SKM-1 (cell line): ENCODE results near the gene PRRC2B.
"Not testable (repeated sequence)": the region's sequence is repeated elsewhere in the genome, so short reads cannot be mapped to it uniquely, and the experiment has no call there.

ENCODE experiments used
- DNase-seq: peaks from one replicate; lab custom pipeline; 2025; ENCODE audit not compliant: unreplicated experiment; lab: John Stamatoyannopoulos, UW

The PRRC2B gene

DNA sequence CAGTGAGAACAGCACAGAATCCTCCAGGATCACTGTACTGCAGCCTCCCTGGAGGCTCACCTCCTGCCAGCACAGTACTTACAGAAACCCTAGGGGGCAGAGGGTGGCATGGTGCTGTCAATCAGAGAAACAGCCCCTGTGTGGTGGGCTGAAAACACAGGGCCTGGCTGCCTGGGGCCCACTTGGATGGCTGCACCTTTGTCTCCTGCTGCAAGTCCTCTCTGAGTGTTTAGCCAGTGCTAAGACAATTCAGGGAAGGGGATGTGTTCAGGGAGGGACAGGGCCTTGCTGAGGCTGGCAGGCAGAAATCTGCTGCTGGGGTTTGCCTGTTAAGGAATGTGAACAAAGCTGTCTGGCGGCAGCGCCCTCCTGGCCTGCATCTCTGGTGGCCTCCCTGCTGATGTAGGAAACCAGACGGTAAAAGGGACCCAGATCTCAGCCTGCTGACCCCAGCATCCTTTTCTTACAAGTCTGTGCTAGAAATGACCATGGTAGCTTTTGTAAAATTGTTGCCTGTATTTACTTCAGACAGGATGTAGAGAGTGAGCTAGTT, 39.5 kb downstream of the PRRC2B start:
- DNase-seq, result no peak

- DNase-seq, result no peak
These were observed 40.8 kb downstream of the PRRC2B start for GRCh38 chr9:131434673-131435072.

DNA sequence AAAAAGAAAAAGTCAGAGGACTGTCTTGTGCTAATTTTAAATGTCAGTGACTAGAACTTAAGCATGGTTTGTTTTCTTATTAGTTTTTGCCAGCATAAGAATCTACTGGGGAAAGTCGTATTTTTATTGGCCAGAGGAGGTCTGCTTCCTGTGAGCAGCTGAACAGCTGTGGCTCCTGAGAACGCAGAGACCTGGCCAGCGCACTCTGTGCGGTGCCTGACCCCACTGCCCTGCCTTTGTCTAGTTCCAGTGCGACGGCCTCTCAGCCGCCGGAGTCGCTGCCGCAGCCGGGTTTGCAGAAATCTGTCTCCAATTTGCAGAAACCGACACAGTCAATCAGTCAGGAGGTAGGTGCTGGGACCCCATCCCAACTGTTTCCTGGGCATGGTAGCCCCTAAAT, 42.5 kb downstream of the PRRC2B start:
- DNase-seq, result no peak

- DNase-seq, result no peak
These were observed 43.0 kb downstream of the PRRC2B start for GRCh38 chr9:131436865-131437271.

GRCh38 chr9:131438190-131438589, 44.3 kb downstream of the PRRC2B start:
- no peak for DNase-seq

DNA sequence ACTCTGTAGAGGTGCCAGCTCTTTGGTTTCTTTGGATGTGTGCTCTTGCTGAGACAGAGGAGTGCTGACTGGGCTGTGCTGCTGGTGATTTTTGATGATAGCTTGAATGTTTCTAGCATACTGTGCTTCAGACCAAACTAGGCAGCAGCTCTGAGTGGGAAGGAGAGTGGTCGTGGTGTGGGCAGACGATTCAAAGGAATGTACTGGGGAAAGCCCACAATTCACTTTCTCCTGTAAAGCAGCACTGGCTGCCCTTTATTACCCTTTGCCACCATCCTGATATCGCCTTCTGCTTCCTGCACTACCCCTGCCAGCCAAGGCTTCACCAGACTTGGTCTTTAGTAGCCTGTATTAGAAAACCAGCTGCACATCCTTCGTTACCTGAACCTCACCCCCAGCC, 45.3 kb downstream of the PRRC2B start:
- no peak for DNase-seq

GRCh38 chr9:131441441-131441840, 47.6 kb downstream of the PRRC2B start:
- DNase-seq, result no peak

- DNase-seq, result no peak
These were observed 48.5 kb downstream of the PRRC2B start for GRCh38 chr9:131442351-131442750.

- no peak for DNase-seq
These were observed 49.8 kb downstream of the PRRC2B start for GRCh38 chr9:131443648-131444047.

GRCh38 chr9:131446276-131446675, 52.4 kb downstream of the PRRC2B start:
- DNase-seq, result no peak

GRCh38 chr9:131447148-131447547, 53.3 kb downstream of the PRRC2B start:
- DNase-seq, result no peak

DNA sequence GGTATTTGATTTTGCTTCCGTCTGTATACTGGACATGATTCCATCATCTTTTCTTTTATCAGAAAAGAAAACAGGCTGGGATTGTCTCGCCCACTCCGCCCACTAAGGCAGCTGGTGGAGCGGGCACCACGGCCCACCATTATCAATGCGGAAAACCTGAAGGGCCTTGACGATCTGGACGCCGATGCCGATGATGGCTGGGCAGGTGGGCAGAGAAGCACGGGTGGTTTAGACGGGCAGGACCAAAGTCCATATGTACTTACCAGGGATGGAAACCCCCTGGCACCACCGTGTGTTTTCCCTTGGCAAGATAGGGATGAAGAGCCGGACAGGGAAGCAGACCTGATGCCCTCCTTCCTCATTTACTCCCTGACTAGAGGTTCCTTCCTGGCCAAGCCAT, 53.7 kb downstream of the PRRC2B start:
- DNase-seq, result no peak

DNA sequence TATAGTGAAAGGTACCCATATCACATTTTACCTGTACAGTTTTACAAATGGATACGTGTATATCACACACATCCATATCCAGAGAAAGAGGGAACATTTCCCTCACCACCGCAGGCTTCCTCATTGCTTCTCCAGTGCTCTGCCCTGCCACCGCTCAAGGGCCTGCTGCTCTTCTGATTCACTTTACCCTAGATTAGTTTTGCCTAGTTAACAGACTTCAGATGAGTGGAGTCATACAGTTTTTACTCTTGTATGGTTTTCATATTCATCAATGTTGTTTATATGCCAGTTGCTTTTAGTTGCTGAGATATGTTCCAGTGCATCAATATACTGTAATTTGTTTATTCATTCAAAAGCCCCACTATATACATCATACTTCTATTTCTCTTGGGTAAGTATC, 54.9 kb downstream of the PRRC2B start:
- DNase-seq, result no peak

GRCh38 chr9:131449276-131449675, 55.4 kb downstream of the PRRC2B start:
- DNase-seq, result no peak

- DNase-seq, result no peak
These were observed 60.1 kb downstream of the PRRC2B start for GRCh38 chr9:131454028-131454427.

DNA sequence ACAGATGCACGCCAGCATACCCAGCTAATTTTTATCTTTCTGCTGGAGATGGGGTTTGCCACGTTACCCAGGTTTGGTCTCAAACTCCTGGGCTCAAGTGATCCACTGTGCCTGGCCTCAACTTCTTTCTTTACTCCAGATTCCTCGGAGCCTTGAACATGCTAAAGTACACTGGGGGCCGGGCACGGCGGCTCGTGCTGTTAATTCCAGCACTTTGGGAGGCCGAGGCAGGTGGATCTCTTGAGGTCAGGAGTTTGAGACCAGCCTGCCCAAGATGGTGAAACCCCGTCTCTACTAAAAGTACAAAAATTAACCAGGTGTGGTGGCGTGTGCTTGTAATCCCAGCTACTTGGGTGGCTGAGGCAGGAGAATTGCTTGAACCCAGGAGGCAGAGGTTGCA, 61.8 kb downstream of the PRRC2B start:
- DNase-seq, result not testable (repeated sequence)

DNA sequence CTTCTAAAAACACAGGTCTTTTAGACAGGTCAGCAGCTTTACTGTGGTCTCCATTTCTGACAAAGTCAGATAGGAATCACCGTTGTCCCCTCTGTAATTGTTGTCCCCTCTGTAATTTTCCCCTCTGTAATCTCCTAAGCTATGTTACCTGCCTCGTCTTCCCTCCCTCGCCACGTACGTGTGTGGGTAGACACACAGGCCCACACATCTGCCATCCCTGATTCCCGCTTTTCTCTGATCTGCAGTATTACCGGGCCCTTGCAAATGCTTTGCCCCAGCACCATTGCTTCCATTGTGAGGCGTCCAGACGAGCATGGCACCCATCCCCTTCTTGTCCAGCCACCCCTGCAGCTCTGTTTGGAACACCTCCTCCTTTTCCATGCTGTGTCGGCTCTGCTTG, 63.9 kb downstream of the PRRC2B start:
- no peak for DNase-seq

- no peak for DNase-seq
These were observed 65.2 kb downstream of the PRRC2B start for GRCh38 chr9:131459056-131459455.

DNA sequence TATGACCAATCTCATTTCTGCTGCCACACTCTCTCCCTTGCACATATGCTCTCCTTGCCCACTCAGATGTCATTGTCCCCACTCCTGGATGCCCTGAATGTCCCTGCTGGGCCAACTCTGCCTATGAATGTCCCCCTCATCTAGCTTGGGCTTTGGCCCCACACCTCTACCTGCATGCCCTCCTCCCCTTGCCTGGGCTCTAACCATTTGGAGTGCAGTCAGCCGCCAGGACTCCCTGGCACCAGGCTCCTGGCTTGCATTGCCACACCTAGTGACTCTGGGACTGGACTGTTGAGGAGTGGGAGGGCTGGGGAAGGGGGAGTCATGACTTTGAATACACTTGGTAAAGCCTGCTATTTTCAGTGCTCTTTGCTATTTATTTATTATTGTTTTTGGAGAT, 67.3 kb downstream of the PRRC2B start:
- DNase-seq, result no peak

DNA sequence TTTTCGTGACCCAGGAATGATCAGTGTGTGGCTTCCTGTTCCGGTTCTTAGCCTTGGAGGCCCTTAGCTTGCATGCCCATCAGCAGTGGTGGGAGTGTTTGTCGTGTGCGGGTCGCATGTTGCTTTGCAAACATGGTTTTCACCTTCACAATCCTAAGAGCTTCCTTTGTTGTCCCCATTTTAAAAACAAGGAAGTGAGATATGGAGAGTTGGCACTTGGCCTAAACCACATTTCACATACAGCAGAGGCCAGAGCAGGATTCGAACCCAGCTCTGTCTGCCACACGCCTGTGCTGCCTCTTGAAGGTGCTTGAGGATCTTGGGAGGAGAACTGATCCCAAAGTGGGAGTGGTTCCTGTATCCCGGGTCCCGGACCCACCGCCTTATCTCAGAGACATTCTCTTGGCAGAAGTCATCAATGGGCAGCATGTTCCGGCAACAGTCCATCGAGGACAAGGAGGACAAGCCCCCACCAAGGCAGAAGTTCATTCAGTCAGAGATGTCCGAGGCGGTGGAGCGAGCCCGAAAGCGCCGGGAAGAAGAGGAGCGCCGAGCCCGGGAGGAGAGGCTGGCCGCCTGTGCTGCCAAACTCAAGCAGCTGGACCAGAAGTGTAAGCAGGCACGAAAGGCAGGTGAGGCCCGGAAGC, 70.6 kb downstream of the PRRC2B start:
- DNase-seq, result no peak

DNA sequence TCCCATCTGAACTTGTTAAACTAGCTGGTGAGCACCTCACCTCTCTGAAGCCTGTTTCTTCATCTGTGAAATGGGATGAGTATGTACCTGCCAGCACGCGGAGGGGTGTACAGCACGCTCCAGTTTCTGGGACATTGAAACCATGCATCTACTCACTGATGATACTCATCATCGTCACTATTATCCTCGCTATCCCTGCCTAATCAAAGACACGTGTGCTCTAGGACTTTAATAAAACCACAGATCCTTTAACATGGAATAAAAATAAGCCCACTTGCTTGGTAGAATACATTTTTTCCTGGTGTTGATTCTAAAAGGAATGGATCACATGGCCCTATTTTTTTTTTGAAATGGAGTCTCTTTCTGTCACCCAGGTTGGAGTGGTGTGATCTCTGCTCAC, 71.5 kb downstream of the PRRC2B start:
- DNase-seq, result no peak

- no peak for DNase-seq
These were observed 73.5 kb downstream of the PRRC2B start for GRCh38 chr9:131467214-131467935.

DNA sequence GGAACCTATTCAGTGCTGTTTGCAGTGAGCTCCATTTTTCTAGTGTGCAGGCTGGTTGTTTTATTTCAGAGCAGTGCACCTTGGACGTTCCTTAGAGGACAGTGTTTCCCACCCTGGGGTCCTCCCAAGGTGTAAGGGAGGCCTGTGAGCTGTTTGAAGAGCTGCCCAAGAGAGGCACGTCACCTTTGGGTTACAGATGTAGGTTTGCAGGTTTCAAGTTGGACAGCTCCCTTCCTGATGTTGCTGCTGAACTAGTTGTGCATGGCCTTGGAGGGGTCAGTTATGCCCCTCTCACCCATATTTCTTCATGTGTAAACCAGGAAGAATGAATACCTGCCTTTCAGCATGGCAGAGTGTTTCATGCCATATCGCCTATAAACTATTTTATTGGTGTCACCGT, 74.1 kb downstream of the PRRC2B start:
- DNase-seq, result no peak
